OCI-LY1 (cell line): ENCODE results near the gene TMEM115.

ENCODE experiments used
- H2AFZ ChIP-seq: fragments of 200-600 bp; sonication (generic), shearing (Covaris generic); 2 replicates; pipeline ENCODE4 v1.6.0; 2014; ENCODE audit warnings: antibody characterized with exemption, mild to moderate bottlenecking, low read length
- H3F3A ChIP-seq: fragments of 200-600 bp; sonication (generic), shearing (Covaris generic); 2 replicates; pipeline ENCODE4 v1.6.0; 2014; ENCODE audit warnings: mild to moderate bottlenecking, antibody characterized with exemption, low read length, moderate library complexity; ENCODE audit not compliant: insufficient read depth
- H3K27ac ChIP-seq: fragments of 200-600 bp; sonication (generic); 2 replicates; pipeline ENCODE4 v1.5.1; 2014; ENCODE audit warnings: low read length, mixed run types, mild to moderate bottlenecking, low read depth; ENCODE audit not compliant: poor library complexity, severe bottlenecking
- H3K27me3 ChIP-seq: fragments of 200-600 bp; sonication (generic); 2 replicates; pipeline ENCODE4 v1.6.0; 2014; ENCODE audit warnings: antibody characterized with exemption, mild to moderate bottlenecking, low read length, moderate library complexity; ENCODE audit not compliant: insufficient read depth
- H3K36me3 ChIP-seq: fragments of 200-600 bp; sonication (generic); 2 replicates; pipeline ENCODE4 v1.6.1; 2014; ENCODE audit warnings: mild to moderate bottlenecking, antibody characterized with exemption, low read length, moderate library complexity, mixed read lengths; ENCODE audit not compliant: insufficient read depth
- H3K4me1 ChIP-seq: fragments of 200-600 bp; sonication (generic); 2 replicates; pipeline ENCODE4 v1.5.1; 2014; ENCODE audit warnings: mild to moderate bottlenecking, low read length, moderate library complexity; ENCODE audit not compliant: insufficient read depth, severe bottlenecking
- H3K4me2 ChIP-seq: fragments of 200-600 bp; sonication (generic), shearing (Covaris generic); 2 replicates; pipeline ENCODE4 v1.6.1; 2014; ENCODE audit warnings: low read length
- H3K4me3 ChIP-seq: fragments of 200-600 bp; sonication (generic); 2 replicates; pipeline ENCODE4 v1.5.1; 2014; ENCODE audit warnings: low read length, low read depth, mild to moderate bottlenecking, mixed read lengths; ENCODE audit not compliant: poor library complexity, severe bottlenecking
- H3K79me2 ChIP-seq: fragments of 200-600 bp; shearing (Covaris generic); 2 replicates; pipeline ENCODE4 v1.6.1; 2016; ENCODE audit warnings: mixed run types, low read length, mixed read lengths; ENCODE audit not compliant: insufficient read depth
- H3K9ac ChIP-seq: fragments of 200-600 bp; sonication (generic), shearing (Covaris generic); 2 replicates; pipeline ENCODE4 v1.6.1; 2014; ENCODE audit warnings: mild to moderate bottlenecking, low read length, mixed read lengths
- H3K9me2 ChIP-seq: fragments of 200-600 bp; sonication (generic), shearing (Covaris generic); 2 replicates; pipeline ENCODE4 v1.6.1; 2014; ENCODE audit warnings: low read depth, mild to moderate bottlenecking, low read length, mixed read lengths
- H3K9me3 ChIP-seq: fragments of 200-600 bp; shearing (Covaris generic); 2 replicates; pipeline ENCODE4 v1.6.1; 2014; ENCODE audit warnings: low read length, mixed read lengths
- H4K20me1 ChIP-seq: fragments of 200-600 bp; sonication (generic), shearing (Covaris generic); 2 replicates; pipeline ENCODE4 v1.6.0; 2016; ENCODE audit warnings: mild to moderate bottlenecking, low read length; ENCODE audit not compliant: insufficient read depth
- CTCF ChIP-seq: fragments of 200-600 bp; sonication (generic), shearing (Covaris generic); IDR thresholded peaks from 2 replicates; pipeline ENCODE4 v1.5.1; 2017; ENCODE audit warnings: mild to moderate bottlenecking, antibody characterized with exemption, low read length, moderate library complexity, mixed read lengths
- EZH2 ChIP-seq: fragments of 200-600 bp; sonication (generic), shearing (Covaris generic); IDR thresholded peaks from 2 replicates; pipeline ENCODE4 v1.8.0; 2017; ENCODE audit warnings: borderline replicate concordance, mixed run types, mild to moderate bottlenecking, antibody characterized with exemption, low read length, moderate library complexity, mixed read lengths

TMEM115 gene

DNA sequence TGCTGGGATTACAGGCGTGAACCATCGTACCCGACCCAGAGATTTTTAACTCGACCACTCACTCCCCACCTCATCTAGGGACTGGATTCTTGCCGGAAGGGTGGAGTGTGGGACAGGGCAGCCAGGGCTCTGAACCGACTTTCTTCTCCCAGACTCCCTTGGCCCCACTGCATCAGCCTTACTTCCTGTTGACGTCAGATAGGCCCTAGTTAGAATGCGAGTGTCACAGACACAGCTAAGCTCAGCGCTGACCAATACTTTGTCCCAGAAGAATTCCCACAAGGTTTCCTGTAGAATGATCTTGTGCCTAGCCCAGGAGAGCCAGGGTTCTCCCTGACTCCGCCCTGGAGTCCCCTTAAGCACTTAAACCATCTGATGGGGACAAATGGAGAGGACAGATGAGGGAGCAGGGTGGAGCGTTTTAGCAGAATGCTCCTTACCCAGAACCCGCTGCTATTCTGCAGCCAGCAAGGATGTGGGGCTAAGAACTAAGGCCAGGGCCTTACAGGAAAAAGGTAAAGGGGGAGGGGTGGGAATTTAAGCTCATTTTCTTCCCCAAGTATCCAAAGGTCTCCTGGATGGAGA lies 25.5 kb downstream of the TMEM115 start:
- peaks cover 32% of the 10 kb centered on the region for H3K79me2 ChIP-seq
- H3K4me2 ChIP-seq: peak overlapping the region; percentile 55
- no peaks in the 10 kb centered on the region for H3K27me3 ChIP-seq
- H2AFZ ChIP-seq: no peak overlapping the region
- no peaks in the 10 kb centered on the region for H3K9me3 ChIP-seq
- H3K4me3 ChIP-seq: no peak overlapping the region
- H3F3A ChIP-seq: 0 out of 2 replicates have a peak, but pooled peaks cover 3% of the 10 kb centered on the region
- H3K36me3 ChIP-seq: peaks cover 50% of the 10 kb centered on the region
- peaks cover 46% of the 10 kb centered on the region for H3K4me1 ChIP-seq
- peak overlapping the region; percentile 36; the same call in 1 of the 2 replicates for H3K9ac ChIP-seq
- peak overlapping the region; percentile 19 for H3K27ac ChIP-seq
- TF ChIP-seq CTCF (no peak), EZH2 (no peak)
- H4K20me1 ChIP-seq: no peaks in the 10 kb centered on the region
- H3K9me2 ChIP-seq: no peaks in the 10 kb centered on the region

DNA sequence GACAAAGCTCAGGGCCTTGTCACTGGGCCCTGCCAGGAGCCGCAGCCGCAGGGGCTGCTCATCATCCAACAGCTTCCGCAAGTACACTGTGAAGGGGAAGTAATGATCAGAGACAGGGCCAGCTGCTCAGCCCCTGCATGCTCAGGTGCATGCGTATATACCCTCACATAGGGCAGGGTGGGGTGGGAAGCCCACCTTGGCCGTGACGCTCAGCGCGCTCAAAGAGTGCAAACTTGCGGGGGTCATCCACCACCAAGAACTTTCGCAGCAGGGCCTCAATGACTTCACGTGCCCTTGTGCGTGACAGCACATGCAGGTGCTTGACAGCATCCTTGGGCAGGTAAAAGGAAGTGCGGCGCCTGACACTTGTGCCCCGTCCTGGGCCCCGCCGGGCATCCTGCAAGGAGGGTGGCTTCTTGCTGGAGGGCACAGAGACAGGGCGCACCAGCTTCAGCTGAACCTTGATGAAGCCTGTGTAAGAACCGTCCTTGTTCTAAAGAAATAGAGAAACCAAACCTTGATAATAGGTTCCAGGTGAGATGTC lies 27.9 kb downstream of the TMEM115 start:
- H3K27me3 ChIP-seq: no peaks in the 10 kb centered on the region
- no peaks in the 10 kb centered on the region for H4K20me1 ChIP-seq
- H3K4me2 ChIP-seq: no peak overlapping the region
- no peak overlapping the region for H3K9ac ChIP-seq
- no peak overlapping the region for H3K27ac ChIP-seq
- H3K9me2 ChIP-seq: no peaks in the 10 kb centered on the region
- no peak overlapping the region for H2AFZ ChIP-seq
- H3K9me3 ChIP-seq: no peaks in the 10 kb centered on the region
- H3K4me3 ChIP-seq: no peak overlapping the region
- H3K4me1 ChIP-seq: peaks cover 49% of the 10 kb centered on the region
- H3K79me2 ChIP-seq: peaks cover 35% of the 10 kb centered on the region
- H3F3A ChIP-seq: no peaks in the 10 kb centered on the region
- no peak for TF ChIP-seq CTCF
- peaks cover 47% of the 10 kb centered on the region for H3K36me3 ChIP-seq

GRCh38 chr3:50330330-50330729 lies 29.0 kb downstream of the TMEM115 start:
- Histone ChIP-seq H2AFZ (no peak overlapping the region), H3K36me3 (peaks cover 53% of the 10 kb centered on the region), H3F3A (no peaks in the 10 kb centered on the region), H3K4me1 (peaks cover 38% of the 10 kb centered on the region), H3K9ac (no peak overlapping the region), H3K9me2 (no peaks in the 10 kb centered on the region), H4K20me1 (no peaks in the 10 kb centered on the region), H3K4me3 (no peak overlapping the region), H3K9me3 (no peaks in the 10 kb centered on the region), H3K27ac (no peak overlapping the region), H3K79me2 (peaks cover 24% of the 10 kb centered on the region), H3K4me2 (no peak overlapping the region), H3K27me3 (no peaks in the 10 kb centered on the region)
- TF ChIP-seq EZH2: no peak
- no peak for TF ChIP-seq CTCF
